SK-N-MC (cell line): ENCODE measurements around the gene SLC25A22.

Source experiments
- DNase-seq: peaks from one replicate; pipeline ENCODE4 v3.0.0-alpha.2; 2011; ENCODE audit warnings: low read depth, low spot score
- H3K27ac ChIP-seq: fragments of 200-600 bp; sonication (generic); 2 replicates; pipeline ENCODE4 v1.5.1; 2016; ENCODE audit warnings: mixed run types
- H3K36me3 ChIP-seq: fragments of 200-600 bp; sonication (generic); 2 replicates; pipeline ENCODE4 v1.6.1; 2017; ENCODE audit warnings: antibody characterized with exemption, low read length, mixed read lengths; ENCODE audit not compliant: insufficient read depth
- H3K4me3 ChIP-seq: fragments of 200-600 bp; sonication (generic); 2 replicates; pipeline ENCODE4 v1.5.1; 2016
- H3K9ac ChIP-seq: fragments of 200-600 bp; sonication (generic); 2 replicates; pipeline ENCODE4 v1.8.0; 2017; ENCODE audit warnings: mixed run types, mixed read lengths; ENCODE audit not compliant: insufficient read length
- H3K9me3 ChIP-seq: fragments of 200-600 bp; sonication (generic); 2 replicates; pipeline ENCODE4 v1.6.1; 2017; ENCODE audit warnings: low read depth, mild to moderate bottlenecking, antibody characterized with exemption, low read length, moderate library complexity, mixed read lengths
- EZH2 ChIP-seq: fragments of 200-600 bp; sonication (generic); IDR thresholded peaks from one replicate; pipeline ENCODE4 v1.6.1; 2017; ENCODE audit warnings: antibody characterized with exemption
- FOXP2 ChIP-seq: optimal IDR thresholded peaks from 2 replicates; pipeline ENCODE3; 2011; ENCODE audit warnings: mild to moderate bottlenecking, moderate library complexity; ENCODE audit not compliant: insufficient read depth; ENCODE audit errors: extremely low read length, control extremely low read depth
- POLR2AphosphoS5 ChIP-seq: IDR thresholded peaks from 2 replicates; pipeline ENCODE4 v1.6.1; 2012; ENCODE audit warnings: mild to moderate bottlenecking, low read depth, low read length, borderline replicate concordance

The SLC25A22 gene

GRCh38 chr11:745428-745827 lies 52.7 kb downstream of the SLC25A22 start:
- Histone ChIP-seq H3K9me3 (no peaks in the 10 kb centered on the region), H3K9ac (no peak overlapping the region), H3K36me3 (no peaks in the 10 kb centered on the region), H3K4me3 (no peak overlapping the region), H3K27ac (no peak overlapping the region)
- DNase-seq = no peak
- TF ChIP-seq FOXP2 = no peak
- no peak for TF ChIP-seq EZH2
- no peak for TF ChIP-seq POLR2AphosphoS5

DNA sequence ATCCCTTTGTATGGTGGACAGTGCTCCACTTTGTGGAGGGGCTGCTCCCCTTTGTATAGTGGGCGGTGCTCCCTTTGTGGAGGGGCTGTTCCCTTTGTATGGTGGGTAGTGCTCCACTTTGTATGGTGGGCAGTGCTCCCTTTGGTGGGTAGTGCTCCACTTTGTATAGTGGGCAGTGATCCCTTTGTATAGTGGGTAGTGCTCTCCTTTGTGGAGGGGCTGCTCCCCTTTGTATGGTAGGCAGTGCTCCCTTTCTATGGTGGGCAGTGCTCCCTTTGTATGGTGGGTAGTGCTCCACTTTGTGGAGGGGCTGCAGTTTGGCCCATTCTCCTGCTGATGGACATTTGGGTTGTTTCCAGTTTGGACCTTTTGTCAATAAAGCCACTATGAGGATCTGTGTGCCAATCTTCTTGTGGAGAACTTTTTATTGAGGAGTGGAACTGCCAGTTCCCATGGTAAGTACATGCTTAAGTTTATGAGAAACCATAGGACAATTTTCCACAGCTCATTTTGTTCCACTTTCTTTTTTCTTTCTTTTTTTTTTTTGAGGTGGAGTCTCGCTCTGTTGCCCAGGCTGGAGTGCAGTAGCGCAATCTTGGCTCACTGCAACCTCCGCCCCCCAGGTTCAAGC lies 55.4 kb downstream of the SLC25A22 start:
- Histone ChIP-seq H3K9ac (no peak overlapping the region), H3K4me3 (no peak overlapping the region), H3K36me3 (no peaks in the 10 kb centered on the region), H3K27ac (no peak overlapping the region), H3K9me3 (no peaks in the 10 kb centered on the region)
- DNase-seq = no peak
- TF ChIP-seq POLR2AphosphoS5 = no peak
- TF ChIP-seq FOXP2 = no peak
- no peak for TF ChIP-seq EZH2

DNA sequence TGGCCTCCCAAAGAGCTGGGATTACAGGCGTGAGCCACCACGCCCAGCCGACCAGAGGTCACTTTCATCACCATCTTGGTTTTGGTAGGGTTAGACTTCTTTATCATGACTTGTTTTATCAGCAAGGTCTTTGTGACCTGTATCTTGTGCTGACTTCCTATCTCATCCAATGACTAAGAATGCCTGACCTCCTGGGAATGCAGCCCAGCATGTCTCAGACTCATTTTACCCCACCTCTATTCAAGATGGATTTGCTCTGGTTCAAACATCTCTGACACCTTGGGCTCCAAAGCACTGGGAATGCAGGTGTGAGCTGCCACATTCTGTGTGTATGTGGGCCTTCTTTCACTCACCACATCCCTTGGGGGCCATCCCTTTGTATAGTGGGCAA lies 55.9 kb downstream of the SLC25A22 start:
- Histone ChIP-seq H3K9ac (no peak overlapping the region), H3K27ac (no peak overlapping the region), H3K9me3 (no peaks in the 10 kb centered on the region), H3K4me3 (no peak overlapping the region), H3K36me3 (no peaks in the 10 kb centered on the region)
- TF ChIP-seq FOXP2 (no peak), EZH2 (no peak), POLR2AphosphoS5 (no peak)
- DNase-seq = no peak
